HG03039 (cell line): ENCODE results near the gene RIN3.

Experiments used
- ATAC-seq: cut with Tn5 transposase; IDR thresholded peaks from one replicate; pipeline ENCODE4 v1.9.1; 2021; ENCODE audit warnings: mild to moderate bottlenecking, moderate library complexity; ENCODE audit not compliant: unreplicated experiment

Gene RIN3

DNA sequence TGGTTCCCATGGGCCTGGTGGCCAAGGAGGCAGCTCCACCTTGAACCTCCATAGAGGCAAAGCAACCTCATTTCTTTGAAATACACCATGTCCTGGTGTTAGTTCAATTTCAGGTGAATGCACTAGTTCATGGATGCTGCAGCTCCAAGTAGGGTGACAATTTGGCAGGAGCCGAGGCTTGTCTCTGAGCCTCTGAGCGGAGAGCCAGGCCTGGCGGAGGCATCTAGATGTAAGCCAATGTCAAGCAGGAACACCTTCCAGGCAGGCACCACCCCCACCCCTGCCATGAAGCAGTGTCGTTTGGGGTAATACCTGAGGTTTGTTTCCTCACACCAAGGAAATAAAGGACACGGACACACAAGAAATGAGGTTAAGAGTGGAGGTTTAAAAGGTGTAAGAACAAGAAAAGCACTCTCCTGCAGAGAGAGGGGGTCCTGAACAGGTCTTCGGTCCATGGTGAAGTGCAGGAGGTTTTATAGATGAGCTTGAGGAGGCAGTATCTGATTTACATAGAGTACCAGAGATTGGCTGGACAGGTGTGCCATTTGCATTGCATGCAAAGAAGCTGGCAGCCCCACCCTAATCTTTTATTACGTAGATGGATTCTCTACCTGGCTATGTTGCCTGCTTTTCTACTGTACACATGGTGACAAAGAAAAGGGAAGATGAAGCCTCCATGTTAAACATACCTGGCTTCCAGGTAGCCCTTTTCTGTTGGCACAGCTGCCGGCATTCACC, 60.3 kb downstream of the RIN3 start:
- no peak for ATAC-seq

- no peak for ATAC-seq
Observed at GRCh38 chr14:92575061-92575747, 61.6 kb downstream of the RIN3 start.

GRCh38 chr14:92575748-92576303, 62.2 kb downstream of the RIN3 start:
- ATAC-seq: no peak

DNA sequence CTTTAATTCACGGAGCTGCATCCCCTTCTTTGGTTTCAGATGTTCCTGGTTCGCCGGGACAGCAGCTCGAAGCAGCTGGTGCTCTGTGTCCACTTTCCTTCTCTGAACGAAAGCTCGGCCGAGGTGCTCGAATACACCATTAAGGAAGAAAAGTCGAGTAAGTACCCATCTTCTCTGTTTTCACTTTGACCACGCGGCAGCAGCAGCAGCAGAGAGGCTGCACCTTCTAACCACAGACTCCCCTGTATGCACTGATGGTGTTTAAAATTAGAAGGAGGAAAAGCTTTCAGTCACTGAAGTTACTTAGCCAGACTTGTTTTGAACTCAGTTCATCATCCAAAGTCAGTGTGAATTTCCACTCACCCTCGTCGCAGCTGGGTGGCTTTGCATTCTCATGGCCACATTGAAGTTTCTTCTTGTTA, 63.8 kb downstream of the RIN3 start:
- ATAC-seq: peak; percentile 75

GRCh38 chr14:92578511-92578910, 64.9 kb downstream of the RIN3 start:
- ATAC-seq: no peak

DNA sequence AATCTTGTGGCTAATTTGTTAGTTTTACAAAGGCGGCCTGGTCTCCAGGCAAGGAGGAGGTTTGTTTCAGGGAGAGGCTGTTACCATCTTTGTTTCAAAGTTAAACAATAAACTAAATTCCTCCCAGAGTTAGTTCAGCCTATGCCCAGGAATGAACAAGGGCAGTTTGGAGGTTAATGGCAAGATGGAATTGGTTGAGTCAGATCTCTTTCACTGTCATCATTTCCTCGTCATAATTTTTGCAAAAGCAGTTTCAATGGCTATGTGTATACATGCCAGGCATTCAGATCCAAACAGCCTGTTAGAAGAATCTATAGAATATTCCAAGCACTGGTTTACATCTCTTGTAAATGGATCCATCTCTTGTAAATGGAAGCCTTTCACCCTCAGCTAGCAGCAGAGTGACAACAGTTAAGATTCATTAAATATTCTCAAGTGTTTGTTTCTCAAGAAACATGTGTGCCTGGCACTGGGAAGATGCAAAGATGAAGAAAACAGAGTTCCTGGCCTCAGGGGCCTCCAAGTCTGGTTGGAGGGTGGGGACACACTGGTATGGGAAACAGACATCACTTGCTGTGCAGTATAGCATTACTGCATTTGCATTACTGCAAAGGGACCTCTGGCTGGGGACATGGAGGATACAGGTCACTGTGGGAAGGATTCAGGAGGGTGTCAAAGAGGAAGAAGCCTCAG, 65.8 kb downstream of the RIN3 start:
- no peak for ATAC-seq

DNA sequence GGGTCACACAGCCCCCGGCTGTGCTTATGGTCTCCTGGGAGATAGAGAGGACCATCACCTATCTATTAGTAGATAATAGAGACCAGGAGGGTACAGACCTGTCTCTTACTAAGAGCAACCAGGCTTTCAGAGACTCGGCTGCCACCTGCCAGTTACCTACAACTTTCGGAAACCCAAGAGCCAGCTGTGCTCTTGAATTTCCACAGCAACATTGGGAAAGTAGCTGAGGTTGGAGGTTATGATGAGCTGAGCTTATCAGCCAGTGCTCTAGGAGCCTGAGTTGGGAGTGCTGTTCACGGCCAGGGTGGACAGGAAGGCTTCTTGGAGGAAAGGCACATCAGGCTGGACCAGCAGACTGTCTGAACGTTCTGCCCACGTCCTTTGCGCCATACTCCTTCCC, 67.6 kb downstream of the RIN3 start:
- no peak for ATAC-seq

GRCh38 chr14:92581966-92582566, 68.5 kb downstream of the RIN3 start:
- no peak for ATAC-seq

DNA sequence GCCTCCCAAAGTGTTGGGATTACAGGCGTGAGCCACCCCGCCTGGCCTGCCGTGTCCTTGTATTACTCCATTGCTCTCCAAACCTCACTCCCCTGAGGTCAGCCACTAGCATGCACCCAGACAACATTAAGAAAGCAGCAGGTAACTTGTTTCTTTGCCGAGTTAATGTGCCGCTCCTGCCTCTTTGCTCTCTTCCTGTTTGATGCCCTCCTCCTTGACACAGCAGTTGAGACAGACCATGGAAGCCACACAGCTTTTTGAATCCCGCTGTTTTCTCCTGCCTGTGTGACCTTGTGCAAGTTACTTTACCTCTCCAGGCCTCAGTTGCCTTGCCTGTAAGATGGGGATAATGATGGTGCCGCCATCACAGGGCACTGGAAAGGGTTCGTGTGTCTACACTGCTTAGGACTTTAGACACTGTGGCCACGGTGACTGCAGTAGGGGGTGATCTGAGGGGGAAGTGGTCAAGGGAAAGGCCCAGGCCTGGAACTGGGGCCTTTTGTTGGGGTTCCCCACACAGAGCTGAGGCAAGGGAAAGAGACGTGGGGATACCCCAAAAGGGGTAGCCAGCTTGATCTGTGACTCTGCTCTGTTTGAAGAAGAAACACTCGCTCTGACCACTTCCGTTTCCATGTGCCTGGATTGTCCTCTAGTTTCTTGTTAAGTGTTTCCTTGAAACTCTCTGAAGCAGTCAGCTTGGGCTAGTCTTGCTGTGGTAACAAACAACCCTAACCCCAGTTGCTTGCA, 69.3 kb downstream of the RIN3 start:
- ATAC-seq: peak; percentile 60

DNA sequence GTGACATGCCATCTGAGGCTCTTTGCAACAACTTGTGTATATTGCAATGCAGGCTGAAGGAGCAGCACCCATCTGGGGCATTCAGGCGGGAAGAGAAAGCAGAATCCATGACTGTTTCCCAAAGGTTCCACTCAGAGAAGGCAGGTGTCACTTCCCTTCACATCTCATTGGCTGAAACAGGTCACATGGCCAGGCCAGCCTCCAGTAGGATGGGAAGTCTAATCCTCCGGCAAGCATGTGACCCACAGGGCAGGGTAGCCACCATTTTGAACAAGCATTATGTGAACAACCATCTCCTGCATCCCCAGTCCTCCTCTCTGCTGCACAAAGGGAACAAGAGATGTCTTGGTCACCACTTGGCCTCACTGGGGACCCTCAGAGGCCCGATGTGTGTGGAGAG, 70.6 kb downstream of the RIN3 start:
- no peak for ATAC-seq

- ATAC-seq: no peak
Observed at GRCh38 chr14:92584816-92585215, 71.2 kb downstream of the RIN3 start.

- no peak for ATAC-seq
Observed at GRCh38 chr14:92585981-92586937, 72.7 kb downstream of the RIN3 start.

GRCh38 chr14:92586963-92587699, 73.5 kb downstream of the RIN3 start:
- ATAC-seq: no peak

DNA sequence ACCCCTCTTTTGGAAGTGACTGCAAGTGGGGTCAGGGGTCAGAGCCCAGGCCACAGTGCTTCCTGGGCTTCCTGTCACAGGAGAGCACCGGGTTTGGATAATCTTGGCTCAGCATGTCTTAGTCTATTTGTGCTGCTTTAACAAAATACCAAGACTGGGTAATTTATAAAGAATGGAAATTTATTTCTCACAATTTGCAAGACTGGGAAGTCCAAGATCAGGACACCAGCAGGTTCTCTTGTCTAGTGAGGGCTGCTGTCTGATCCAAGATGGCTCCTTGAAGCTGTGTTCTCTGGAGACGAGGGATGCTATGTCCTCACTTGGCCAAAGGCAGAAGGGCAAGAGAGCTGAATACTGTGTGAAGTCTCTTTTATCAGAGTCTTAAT, 74.1 kb downstream of the RIN3 start:
- ATAC-seq: no peak

DNA sequence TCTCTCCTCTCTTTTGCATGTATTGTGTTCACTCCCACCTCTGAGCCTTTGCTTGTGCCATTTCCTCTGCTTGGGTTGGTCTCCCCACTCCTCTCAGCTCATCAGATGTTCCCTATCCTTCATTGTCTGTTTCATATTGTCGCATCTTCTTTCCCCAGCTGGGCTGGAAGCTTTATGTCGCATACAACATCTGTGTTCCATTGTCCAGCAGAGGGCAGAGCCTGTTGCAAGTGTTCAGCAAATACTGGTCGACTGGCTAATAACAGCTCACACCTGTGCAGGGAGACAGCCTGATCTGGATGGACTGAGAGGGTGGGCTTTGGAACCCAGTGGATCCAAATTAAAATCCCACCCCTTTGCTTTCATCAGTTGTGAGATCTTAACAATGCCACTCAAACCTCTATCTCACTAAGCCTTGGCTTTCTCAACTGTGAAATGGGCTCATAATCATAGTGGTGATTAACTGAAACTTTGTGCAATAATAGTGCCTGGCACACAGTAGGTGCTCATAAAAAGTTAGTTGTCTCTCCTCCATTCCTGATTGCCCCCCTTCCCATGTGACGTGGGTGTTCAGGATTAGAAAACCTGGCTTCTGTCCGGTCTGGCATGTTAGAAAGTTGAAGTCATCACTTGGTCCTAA, 75.8 kb downstream of the RIN3 start:
- ATAC-seq: no peak

DNA sequence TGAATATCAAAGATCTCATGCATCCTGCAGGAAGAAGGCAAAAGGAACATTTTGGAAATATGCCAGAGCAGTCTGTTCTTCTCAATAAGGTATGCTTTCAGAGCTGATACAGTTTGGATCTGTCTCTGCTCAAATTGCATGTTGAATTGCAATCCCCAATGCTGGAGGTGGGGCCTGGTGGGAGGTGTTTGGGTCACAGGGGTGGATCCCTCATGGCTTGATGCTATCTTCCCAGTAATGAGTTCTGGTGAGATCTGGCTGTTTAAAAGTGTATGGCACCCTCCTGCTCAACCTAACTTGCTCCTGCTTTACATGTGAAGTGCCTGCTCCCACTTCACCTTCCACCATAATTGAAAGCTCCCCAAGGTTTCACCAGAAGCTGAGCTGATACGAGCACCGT, 76.6 kb downstream of the RIN3 start:
- no peak for ATAC-seq

DNA sequence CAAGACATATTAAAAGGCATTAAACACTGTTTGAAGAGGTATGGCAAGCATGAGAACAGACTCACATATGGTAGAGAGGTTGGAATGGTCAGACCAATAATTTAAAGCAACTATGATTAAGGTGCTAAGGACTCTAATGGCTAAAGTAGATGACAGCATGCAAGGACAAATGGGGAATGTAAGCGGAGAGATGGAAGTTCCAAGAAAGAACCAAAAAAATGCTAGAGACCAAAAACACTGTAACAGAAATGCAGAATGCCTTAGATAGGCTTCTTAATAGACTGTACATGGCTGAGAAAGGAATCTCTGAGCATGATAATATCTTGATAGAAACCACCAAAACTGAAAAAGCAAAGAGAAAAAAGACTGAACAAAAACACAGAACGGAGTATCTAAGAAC, 77.4 kb downstream of the RIN3 start:
- ATAC-seq: no peak

- no peak for ATAC-seq
Observed at GRCh38 chr14:92591346-92591745, 77.8 kb downstream of the RIN3 start.
